Activated CD8-positive, alpha-beta memory T cell treated with anti-CD3 and anti-CD28 coated beads for 36 hours (primary cell): Measurements from ENCODE around the gene PAK2. TPM values are rescaled to one million over a fixed set of nuclear protein-coding genes. Genes with fewer than 3 reads are reported as not detected.
"Not testable (repeated sequence)": the region's sequence is repeated elsewhere in the genome, so short reads cannot be mapped to it uniquely, and the experiment has no call there.

Experiments
- CTCF ChIA-PET: fragments of 350-600 bp; sonication (Branson Sonifier 250); formaldehyde crosslinking; loops from one replicate; lab custom pipeline; 2021; ENCODE audit warnings: antibody characterized with exemption; lab: Charles Lee
- POLR2A ChIA-PET: fragments of 350-600 bp; sonication (Branson Sonifier 250); formaldehyde crosslinking; loops from one replicate; lab custom pipeline; 2021; ENCODE audit warnings: antibody characterized with exemption; lab: Charles Lee
- total RNA-seq, 2 experiments: library from RNA; stranded (reverse); gene quantifications; one replicate each; pipeline ENCODE4 v1.2.3, GENCODE V29; 2021

PAK2 gene
- total RNA-seq, 2 experiments from 2014 or later = 73.8 to 78.4 TPM

- POLR2A ChIA-PET = interaction anchor here (0.9 to 2.4 kb wide), 7 partner anchors 13 to 436 kb away, joined by 3 to 24 read pairs (median 3); partner anchors contain the start of genes NCBP2, PAK2 and UBXN7
- CTCF ChIA-PET = interaction anchor here (0.6 to 3.2 kb wide), 4 partner anchors 39 to 904 kb away, joined by 3 to 25 read pairs (median 4); partner anchors contain the start of gene NCBP2
Measured at GRCh38 chr3:196868297-196868661, 128.6 kb downstream of the PAK2 start.

- POLR2A ChIA-PET = no interaction called here
- CTCF ChIA-PET = no interaction called here
Measured at GRCh38 chr3:196872316-196872715, 132.7 kb downstream of the PAK2 start.

GRCh38 chr3:196874511-196875094 is 134.9 kb downstream of the PAK2 start:
- POLR2A ChIA-PET = not testable (repeated sequence)
- CTCF ChIA-PET = interaction anchor here (1.1 kb wide), 1 partner anchor 128 kb away, joined by 4 read pairs; no protein-coding TSS in a partner anchor

- CTCF ChIA-PET = interaction anchor here (1.1 kb wide), 1 partner anchor 127 kb away, joined by 4 read pairs; no protein-coding TSS in a partner anchor
- POLR2A ChIA-PET = no interaction called here
Measured at GRCh38 chr3:196875258-196875657, 135.6 kb downstream of the PAK2 start.

Other genes starting within 250 kb of the PAK2 start
- gene RNF168, start 236.1 kb upstream of the PAK2 start, total RNA-seq = 10 to 100 TPM; 23.4 to 23.5 TPM
- gene SMCO1, start 224.5 kb upstream of the PAK2 start, total RNA-seq = not detected
- gene WDR53, start 171.3 kb upstream of the PAK2 start, total RNA-seq = 10 to 100 TPM; 24.4 to 30.3 TPM
- gene FBXO45, start 171.2 kb upstream of the PAK2 start, total RNA-seq = 10 to 100 TPM; 28.5 to 28.9 TPM
- gene NRROS, start 100.2 kb upstream of the PAK2 start, total RNA-seq = 10 to 100 TPM; 21.9 to 23.6 TPM
- gene CEP19, start 27.6 kb upstream of the PAK2 start, total RNA-seq = 1 to 10 TPM; 4.8 to 5.4 TPM
- gene PIGX, start 27.5 kb upstream of the PAK2 start, total RNA-seq = 10 to 100 TPM; 43.5 to 47.8 TPM
- 10 to 100 TPM; 34.7 to 39.5 TPM for gene SENP5, start 128.1 kb downstream of the PAK2 start, total RNA-seq
- 100 to 1,000 TPM; 121 to 122 TPM for gene NCBP2, start 202.7 kb downstream of the PAK2 start, total RNA-seq
- under 1 TPM; 0.51 to 0.57 TPM for gene PIGZ, start 229.0 kb downstream of the PAK2 start, total RNA-seq